GM12874 (cell line): ENCODE results near the gene SIGLEC8.

Source experiments
- CTCF ChIP-seq: IDR thresholded peaks from 2 replicates; pipeline ENCODE4 v1.5.1; 2011; ENCODE audit warnings: low read depth, mild to moderate bottlenecking, control low read depth, low read length, moderate library complexity; ENCODE audit not compliant: insufficient read depth

Gene SIGLEC8

GRCh38 chr19:51497666-51498065 lies 39.4 kb upstream of the SIGLEC8 start:
- no peak for TF ChIP-seq CTCF

- TF ChIP-seq CTCF = no peak
Measured at GRCh38 chr19:51493776-51494175, 35.5 kb upstream of the SIGLEC8 start.

- no peak for TF ChIP-seq CTCF
Measured at GRCh38 chr19:51491586-51491985, 33.3 kb upstream of the SIGLEC8 start.

GRCh38 chr19:51490676-51491075 lies 32.4 kb upstream of the SIGLEC8 start:
- no peak for TF ChIP-seq CTCF

- no peak for TF ChIP-seq CTCF
Measured at GRCh38 chr19:51489113-51489512, 30.9 kb upstream of the SIGLEC8 start.

- no peak for TF ChIP-seq CTCF
Measured at GRCh38 chr19:51488491-51488890, 30.2 kb upstream of the SIGLEC8 start.

- TF ChIP-seq CTCF = no peak
Measured at GRCh38 chr19:51485960-51486660, 27.9 kb upstream of the SIGLEC8 start.
